Measurements from ENCODE around the gene PTPRM. TPM values are rescaled to one million over a fixed set of nuclear protein-coding genes. Genes with fewer than 3 reads are reported as not detected.

Gene PTPRM
- total RNA-seq, 1 experiment from 2014 or later: not detected

GRCh38 chr18:8107426-8107825 is 540.3 kb downstream of the PTPRM start:
- peaks cover 4% of the 10 kb centered on the region for H3K9me3 ChIP-seq (ENCODE audit: low read depth, low read length, poor library complexity, severe bottlenecking)
- DNase-seq (ENCODE audit: low spot score): no peak
- H3K4me1 ChIP-seq (ENCODE audit: insufficient read depth, low read length, poor library complexity, severe bottlenecking): no peaks in the 10 kb centered on the region
- no peak overlapping the region for H3K27ac ChIP-seq (ENCODE audit: low read depth, low read length, poor library complexity, severe bottlenecking)
- TF ChIP-seq CTCF (conservative IDR thresholded peaks at IDR 0.05; ENCODE audit: low read depth, low read length) (no peak), EZH2 (IDR thresholded peaks at IDR 0.05; ENCODE audit: borderline replicate concordance, low read depth, low read length, poor library complexity, severe bottlenecking) (no peak)
- no peaks in the 10 kb centered on the region for H3K36me3 ChIP-seq (ENCODE audit: insufficient read depth, low read length, poor library complexity, severe bottlenecking)
- BruUV-seq (replicated peaks): no TSS peak
- ChIA-PET CTCF (no interaction called here), POLR2A (ENCODE audit: low non-redundant PET) (no interaction called here)
- intact Hi-C loops (cut with micrococcal nuclease; ENCODE audit: unreplicated experiment): no loop called here
- no peaks in the 10 kb centered on the region for H3K27me3 ChIP-seq (replicated peaks; ENCODE audit: insufficient read depth, low read depth, low read length, poor library complexity)
- no peak overlapping the region for H3K4me3 ChIP-seq (ENCODE audit: low read depth, low read length, poor library complexity, severe bottlenecking)

- Histone ChIP-seq H3K36me3 (ENCODE audit: insufficient read depth, low read length, poor library complexity, severe bottlenecking) (no peaks in the 10 kb centered on the region), H3K27me3 (replicated peaks; ENCODE audit: insufficient read depth, low read depth, low read length, poor library complexity) (no peaks in the 10 kb centered on the region), H3K9me3 (ENCODE audit: low read depth, low read length, poor library complexity, severe bottlenecking) (peaks cover 9% of the 10 kb centered on the region), H3K27ac (ENCODE audit: low read depth, low read length, poor library complexity, severe bottlenecking) (no peak overlapping the region), H3K4me1 (ENCODE audit: insufficient read depth, low read length, poor library complexity, severe bottlenecking) (no peaks in the 10 kb centered on the region), H3K4me3 (ENCODE audit: low read depth, low read length, poor library complexity, severe bottlenecking) (no peak overlapping the region)
- ChIA-PET CTCF (no interaction called here), POLR2A (ENCODE audit: low non-redundant PET) (no interaction called here)
- BruUV-seq (replicated peaks): no TSS peak
- intact Hi-C loops (cut with micrococcal nuclease; ENCODE audit: unreplicated experiment): no loop called here
- no peak for DNase-seq (ENCODE audit: low spot score)
- TF ChIP-seq CTCF (conservative IDR thresholded peaks at IDR 0.05; ENCODE audit: low read depth, low read length) (no peak), EZH2 (IDR thresholded peaks at IDR 0.05; ENCODE audit: borderline replicate concordance, low read depth, low read length, poor library complexity, severe bottlenecking) (no peak)
These were observed 547.4 kb downstream of the PTPRM start for GRCh38 chr18:8114480-8114879.

GRCh38 chr18:8116341-8117005 is 549.4 kb downstream of the PTPRM start:
- intact Hi-C loops (cut with micrococcal nuclease; ENCODE audit: unreplicated experiment): no loop called here
- CTCF ChIA-PET: no interaction called here

More at GRCh38 chr18:8116341-8117005, 549.4 kb downstream of the PTPRM start:
- no peak for TF ChIP-seq EZH2 (IDR thresholded peaks at IDR 0.05; ENCODE audit: borderline replicate concordance, low read depth, low read length, poor library complexity, severe bottlenecking)
- TF ChIP-seq CTCF (conservative IDR thresholded peaks at IDR 0.05; ENCODE audit: low read depth, low read length): no peak
- Histone ChIP-seq H3K4me1 (ENCODE audit: insufficient read depth, low read length, poor library complexity, severe bottlenecking) (no peaks in the 10 kb centered on the region), H3K9me3 (ENCODE audit: low read depth, low read length, poor library complexity, severe bottlenecking) (peaks cover 9% of the 10 kb centered on the region), H3K36me3 (ENCODE audit: insufficient read depth, low read length, poor library complexity, severe bottlenecking) (no peaks in the 10 kb centered on the region), H3K4me3 (ENCODE audit: low read depth, low read length, poor library complexity, severe bottlenecking) (no peak overlapping the region), H3K27ac (ENCODE audit: low read depth, low read length, poor library complexity, severe bottlenecking) (no peak overlapping the region), H3K27me3 (replicated peaks; ENCODE audit: insufficient read depth, low read depth, low read length, poor library complexity) (no peaks in the 10 kb centered on the region)
- POLR2A ChIA-PET (ENCODE audit: low non-redundant PET): no interaction called here
- no TSS peak for BruUV-seq (replicated peaks)
- no peak for DNase-seq (ENCODE audit: low spot score)
